UCSD-AML1 (cell line): ENCODE data around the gene ZFPM1.

ENCODE experiments used
- DNase-seq: peaks from one replicate; lab custom pipeline; 2025; ENCODE audit not compliant: unreplicated experiment; lab: John Stamatoyannopoulos, UW

ZFPM1 gene

GRCh38 chr16:88524973-88525662, 72.0 kb downstream of the ZFPM1 start:
- no peak for DNase-seq

GRCh38 chr16:88525663-88525990, 72.5 kb downstream of the ZFPM1 start:
- DNase-seq, result no peak

- DNase-seq, result no peak
Observed at GRCh38 chr16:88526008-88526905, 73.2 kb downstream of the ZFPM1 start.

- DNase-seq, result no peak
Observed at GRCh38 chr16:88526906-88527185, 73.8 kb downstream of the ZFPM1 start.

- DNase-seq, result peak; percentile 49
Observed at GRCh38 chr16:88527186-88527936, 74.3 kb downstream of the ZFPM1 start.

- no peak for DNase-seq
Observed at GRCh38 chr16:88527937-88528743, 75.1 kb downstream of the ZFPM1 start.

- no peak for DNase-seq
Observed at GRCh38 chr16:88528902-88529318, 75.8 kb downstream of the ZFPM1 start.

- no peak for DNase-seq
Observed at GRCh38 chr16:88529596-88529995, 76.5 kb downstream of the ZFPM1 start.

- DNase-seq, result no peak
Observed at GRCh38 chr16:88530051-88530857, 77.2 kb downstream of the ZFPM1 start.

- no peak for DNase-seq
Observed at GRCh38 chr16:88530858-88531203, 77.8 kb downstream of the ZFPM1 start.

GRCh38 chr16:88531346-88531745, 78.3 kb downstream of the ZFPM1 start:
- no peak for DNase-seq

- no peak for DNase-seq
Observed at GRCh38 chr16:88531931-88532433, 78.9 kb downstream of the ZFPM1 start.

- DNase-seq, result no peak
Observed at GRCh38 chr16:88532434-88533241, 79.6 kb downstream of the ZFPM1 start.

GRCh38 chr16:88533381-88533917, 80.4 kb downstream of the ZFPM1 start:
- DNase-seq, result no peak

- no peak for DNase-seq
Observed at GRCh38 chr16:88533932-88534637, 81.0 kb downstream of the ZFPM1 start.

GRCh38 chr16:88534638-88535190, 81.6 kb downstream of the ZFPM1 start:
- DNase-seq, result no peak

- DNase-seq, result no peak
Observed at GRCh38 chr16:88535191-88535856, 82.2 kb downstream of the ZFPM1 start.

GRCh38 chr16:88535857-88536222, 82.8 kb downstream of the ZFPM1 start:
- no peak for DNase-seq
